GM18867 (cell line): ENCODE results near the gene OR10K2.
"Not testable (repeated sequence)": the region's sequence is repeated elsewhere in the genome, so short reads cannot be mapped to it uniquely, and the experiment has no call there.

Experiments used
- ATAC-seq: cut with Tn5 transposase; IDR thresholded peaks from one replicate; pipeline ENCODE4 v1.9.1; 2021; ENCODE audit warnings: mild to moderate bottlenecking, moderate library complexity; ENCODE audit not compliant: unreplicated experiment

Gene OR10K2

GRCh38 chr1:158426137-158426536 is at the start of gene OR10K2:
OR10K2 (minus strand) TSS chr1:158426237; CDS start chr1:158420866, 5,371 bp downstream.
- ATAC-seq: no peak

- ATAC-seq: no peak
Measured at GRCh38 chr1:158471920-158472319, 45.9 kb upstream of the OR10K2 start, which contains the start of gene OR10R2. OR10R2 (plus strand) TSS chr1:158472220; CDS start chr1:158472326, 106 bp downstream.

- ATAC-seq: no peak
Measured at GRCh38 chr1:158461534-158461933, 35.5 kb upstream of the OR10K2 start, which contains the start of gene OR10K1. OR10K1 (plus strand) TSS chr1:158461834; CDS start chr1:158465562, 3,728 bp downstream.

- ATAC-seq: no peak
Measured at GRCh38 chr1:158458263-158458662, 32.2 kb upstream of the OR10K2 start.

- ATAC-seq: no peak
Measured at GRCh38 chr1:158457246-158457645, 31.2 kb upstream of the OR10K2 start.

- no peak for ATAC-seq
Measured at GRCh38 chr1:158454537-158454936, 28.5 kb upstream of the OR10K2 start.

- ATAC-seq: no peak
Measured at GRCh38 chr1:158445376-158445775, 19.3 kb upstream of the OR10K2 start.

GRCh38 chr1:158434741-158435140 is 8.7 kb upstream of the OR10K2 start:
- no peak for ATAC-seq

- ATAC-seq: not testable (repeated sequence)
Measured at GRCh38 chr1:158430163-158430562, 4.1 kb upstream of the OR10K2 start.

- no peak for ATAC-seq
Measured at GRCh38 chr1:158425027-158425426, 1.0 kb downstream of the OR10K2 start.

GRCh38 chr1:158422212-158422611 is 3.8 kb downstream of the OR10K2 start:
- ATAC-seq: no peak

GRCh38 chr1:158417586-158417985 is 8.5 kb downstream of the OR10K2 start:
- ATAC-seq: no peak

GRCh38 chr1:158414651-158415345 is 11.2 kb downstream of the OR10K2 start:
- ATAC-seq: no peak

GRCh38 chr1:158407092-158407491 is 18.9 kb downstream of the OR10K2 start:
- ATAC-seq: no peak

GRCh38 chr1:158400871-158401270 is 25.2 kb downstream of the OR10K2 start:
- ATAC-seq: no peak

GRCh38 chr1:158398818-158399514 is 27.1 kb downstream of the OR10K2 start, which contains the start of gene OR10T2:
OR10T2 (minus strand) TSS chr1:158399466; CDS start chr1:158399466, 0 bp downstream.
- ATAC-seq: no peak

- no peak for ATAC-seq
Measured at GRCh38 chr1:158396646-158397045, 29.4 kb downstream of the OR10K2 start.

GRCh38 chr1:158393476-158393875 is 32.6 kb downstream of the OR10K2 start:
- no peak for ATAC-seq

- ATAC-seq: no peak
Measured at GRCh38 chr1:158391099-158391498, 34.9 kb downstream of the OR10K2 start.

- ATAC-seq: no peak
Measured at GRCh38 chr1:158390331-158390730, 35.7 kb downstream of the OR10K2 start.

- ATAC-seq: no peak
Measured at GRCh38 chr1:158374860-158375259, 51.2 kb downstream of the OR10K2 start.

GRCh38 chr1:158374101-158374500 is 51.9 kb downstream of the OR10K2 start:
- ATAC-seq: not testable (repeated sequence)
